Activated CD4-positive, alpha-beta memory T cell treated with anti-CD3 and anti-CD28 coated beads, Interleukin-2, amount 10 ng/mL, durations not matched to agents 7 days and 5 days (primary cell): ENCODE results near the gene RAB3D. TPM values are rescaled to one million over a fixed set of nuclear protein-coding genes. Genes with fewer than 3 reads are reported as not detected.
A peak's percentile ranks its signal among the peaks of the same experiment; 100 is the strongest.
"Not testable (repeated sequence)": the region's sequence is repeated elsewhere in the genome, so short reads cannot be mapped to it uniquely, and the experiment has no call there.

Source experiments
- CTCF ChIA-PET: fragments of 350-600 bp; sonication (Branson Sonifier 250); formaldehyde crosslinking; loops from one replicate; lab custom pipeline; 2021; ENCODE audit warnings: antibody characterized with exemption, inconsistent platforms; lab: Charles Lee
- POLR2A ChIA-PET: fragments of 350-600 bp; sonication (Branson Sonifier 250); formaldehyde crosslinking; loops from one replicate; lab custom pipeline; 2021; ENCODE audit warnings: antibody characterized with exemption; lab: Charles Lee
- DNase-seq: peaks from one replicate; pipeline ENCODE4 v3.0.0-alpha.2; 2020
- H3K27ac Mint-ChIP-seq: one replicate; pipeline ENCODE4 v1.8.0; 2021; ENCODE audit warnings: mild to moderate bottlenecking, mixed read lengths
- H3K27me3 Mint-ChIP-seq: one replicate; pipeline ENCODE4 v1.8.0; 2021; ENCODE audit warnings: mixed read lengths
- H3K36me3 Mint-ChIP-seq: one replicate; pipeline ENCODE4 v1.8.0; 2021; ENCODE audit warnings: low read depth, mixed read lengths
- H3K4me1 Mint-ChIP-seq: one replicate; pipeline ENCODE4 v1.8.0; 2021; ENCODE audit warnings: mixed read lengths
- H3K4me3 Mint-ChIP-seq: one replicate; pipeline ENCODE4 v1.8.0; 2021; ENCODE audit warnings: mild to moderate bottlenecking, mixed read lengths
- H3K9me3 Mint-ChIP-seq: one replicate; pipeline ENCODE4 v1.8.0; 2021; ENCODE audit warnings: mixed read lengths
- total RNA-seq, 2 experiments: library from RNA; stranded (reverse); gene quantifications; one replicate each; pipeline ENCODE4 v1.2.3, GENCODE V29; 2021

Gene RAB3D
- total RNA-seq, 2 experiments from 2014 or later = 8.3 to 8.4 TPM

GRCh38 chr19:11346104-11346940 is 6.9 kb upstream of the RAB3D start, which contains the start of the genes CCDC159 and TMEM205:
CCDC159 (plus strand) TSS chr19:11346519; CDS start chr19:11346607, 88 bp downstream.
TMEM205 (minus strand) TSS chr19:11346268; CDS start chr19:11345619, 649 bp downstream.
- H3K4me1 Mint-ChIP-seq = peaks cover 22% of the 10 kb centered on the region
- CTCF ChIA-PET = interaction anchor here (1.2 to 1.6 kb wide), 3 partner anchors 29 to 52 kb away, joined by 3 to 16 read pairs (median 6); partner anchors contain the start of gene SWSAP1
- DNase-seq = peak; percentile 99
- H3K27ac Mint-ChIP-seq = peak within 1 kb of the TSS; percentile 88
- peaks cover 10% of the 10 kb centered on the region for H3K9me3 Mint-ChIP-seq
- peaks cover 7% of the 10 kb centered on the region for H3K36me3 Mint-ChIP-seq
- H3K27me3 Mint-ChIP-seq = no peaks in the 10 kb centered on the region
- H3K4me3 Mint-ChIP-seq = peak within 1 kb of the TSS; percentile 93
- POLR2A ChIA-PET = interaction anchor here (1.1 to 3.2 kb wide), 7 partner anchors 22 to 190 kb away, joined by 3 to 16 read pairs (median 5); partner anchors contain the start of genes ODAD3, PRKCSH and SWSAP1

- Mint-ChIP-seq H3K4me1 (peaks cover 22% of the 10 kb centered on the region), H3K9me3 (peaks cover 10% of the 10 kb centered on the region), H3K27me3 (no peaks in the 10 kb centered on the region), H3K36me3 (peaks cover 7% of the 10 kb centered on the region), H3K4me3 (peak overlapping the region; percentile 93), H3K27ac (peak overlapping the region; percentile 88)
- no peak for DNase-seq
- ChIA-PET CTCF (interaction anchor here (1.0 to 1.2 kb wide), 2 partner anchors 36 to 51 kb away, joined by 3 read pairs; no protein-coding TSS in a partner anchor), POLR2A (interaction anchor here (1.2 to 3.2 kb wide), 5 partner anchors 29 to 90 kb away, joined by 3 to 16 read pairs (median 3); partner anchors contain the start of genes ODAD3, PRKCSH and SWSAP1)
Measured at GRCh38 chr19:11345122-11345803, 5.8 kb upstream of the RAB3D start.

GRCh38 chr19:11342429-11342828 is 3.0 kb upstream of the RAB3D start:
- H3K27ac Mint-ChIP-seq = no peak overlapping the region
- H3K27me3 Mint-ChIP-seq = no peaks in the 10 kb centered on the region
- POLR2A ChIA-PET = no interaction called here
- H3K4me1 Mint-ChIP-seq = peaks cover 40% of the 10 kb centered on the region
- DNase-seq = no peak
- no peaks in the 10 kb centered on the region for H3K9me3 Mint-ChIP-seq
- CTCF ChIA-PET = no interaction called here
- no peak overlapping the region for H3K4me3 Mint-ChIP-seq
- H3K36me3 Mint-ChIP-seq = no peaks in the 10 kb centered on the region

- Mint-ChIP-seq H3K4me1 (peaks cover 29% of the 10 kb centered on the region), H3K36me3 (peaks cover 12% of the 10 kb centered on the region), H3K4me3 (peak overlapping the region; percentile 70)
- not testable (repeated sequence) for DNase-seq, H3K9me3 Mint-ChIP-seq, H3K27ac Mint-ChIP-seq, H3K27me3 Mint-ChIP-seq
- ChIA-PET POLR2A (interaction anchor here (1.2 to 1.4 kb wide), 3 partner anchors 9 to 35 kb away, joined by 4 to 9 read pairs (median 6); partner anchors contain the start of gene SWSAP1), CTCF (interaction anchor here (0.6 to 1.4 kb wide), 6 partner anchors 35 to 396 kb away, joined by 3 to 4 read pairs (median 4); partner anchors contain the start of genes ODAD3, PRKCSH and SWSAP1)
Measured at GRCh38 chr19:11340099-11340467, 626 bp upstream of the RAB3D start.

GRCh38 chr19:11338569-11339253 is 746 bp downstream of the RAB3D start:
- Mint-ChIP-seq H3K27ac (no peak overlapping the region), H3K4me1 (peaks cover 25% of the 10 kb centered on the region)
- POLR2A ChIA-PET = interaction anchor here (1.3 to 2.2 kb wide), 3 partner anchors 15 to 43 kb away, joined by 4 to 6 read pairs (median 4); partner anchors contain the start of gene SWSAP1

GRCh38 chr19:11338121-11338520 is 1.3 kb downstream of the RAB3D start:
- no peak overlapping the region for H3K4me3 Mint-ChIP-seq
- no peak overlapping the region for H3K27ac Mint-ChIP-seq
- ChIA-PET POLR2A (interaction anchor here (1.3 to 2.2 kb wide), 2 partner anchors 36 to 43 kb away, joined by 4 to 6 read pairs; partner anchors contain the start of gene SWSAP1), CTCF (no interaction called here)
- no peaks in the 10 kb centered on the region for H3K27me3 Mint-ChIP-seq
- DNase-seq = no peak
- peaks cover 25% of the 10 kb centered on the region for H3K4me1 Mint-ChIP-seq
- no peaks in the 10 kb centered on the region for H3K9me3 Mint-ChIP-seq
- H3K36me3 Mint-ChIP-seq = peaks cover 15% of the 10 kb centered on the region

More at GRCh38 chr19:11338569-11339253, 746 bp downstream of the RAB3D start:
- no peaks in the 10 kb centered on the region for H3K27me3 Mint-ChIP-seq
- peak overlapping the region; percentile 70 for H3K4me3 Mint-ChIP-seq
- H3K9me3 Mint-ChIP-seq = no peaks in the 10 kb centered on the region
- CTCF ChIA-PET = interaction anchor here (1.4 kb wide), 1 partner anchor 43 kb away, joined by 4 read pairs; no protein-coding TSS in a partner anchor
- H3K36me3 Mint-ChIP-seq = peaks cover 13% of the 10 kb centered on the region
- DNase-seq = no peak

- ChIA-PET POLR2A (interaction anchor here (0.5 to 2.2 kb wide), 3 partner anchors 13 to 44 kb away, joined by 3 to 6 read pairs (median 4); no protein-coding TSS in a partner anchor), CTCF (interaction anchor here (0.6 to 0.8 kb wide), 2 partner anchors 13 to 181 kb away, joined by 3 read pairs; partner anchors contain the start of gene SPC24)
- H3K4me3 Mint-ChIP-seq = peak overlapping the region; percentile 16
- peaks cover 25% of the 10 kb centered on the region for H3K4me1 Mint-ChIP-seq
- no peaks in the 10 kb centered on the region for H3K27me3 Mint-ChIP-seq
- peaks cover 15% of the 10 kb centered on the region for H3K36me3 Mint-ChIP-seq
- no peaks in the 10 kb centered on the region for H3K9me3 Mint-ChIP-seq
- no peak for DNase-seq
- H3K27ac Mint-ChIP-seq = no peak overlapping the region
Measured at GRCh38 chr19:11337080-11337479, 2.4 kb downstream of the RAB3D start.

GRCh38 chr19:11335449-11336146 is 3.9 kb downstream of the RAB3D start:
- CTCF ChIA-PET = no interaction called here
- H3K4me1 Mint-ChIP-seq = peaks cover 25% of the 10 kb centered on the region
- POLR2A ChIA-PET = interaction anchor here (0.6 kb wide), 1 partner anchor 54 kb away, joined by 3 read pairs; no protein-coding TSS in a partner anchor
- no peaks in the 10 kb centered on the region for H3K27me3 Mint-ChIP-seq
- no peak overlapping the region for H3K4me3 Mint-ChIP-seq
- no peak overlapping the region for H3K27ac Mint-ChIP-seq
- no peak for DNase-seq
- peaks cover 15% of the 10 kb centered on the region for H3K36me3 Mint-ChIP-seq
- H3K9me3 Mint-ChIP-seq = no peaks in the 10 kb centered on the region

- H3K36me3 Mint-ChIP-seq = peaks cover 15% of the 10 kb centered on the region
- H3K27me3 Mint-ChIP-seq, H3K4me3 Mint-ChIP-seq, H3K27ac Mint-ChIP-seq, DNase-seq, H3K9me3 Mint-ChIP-seq, POLR2A ChIA-PET: not testable (repeated sequence)
- CTCF ChIA-PET = interaction anchor here (1.0 kb wide), 1 partner anchor 10 kb away, joined by 3 read pairs; no protein-coding TSS in a partner anchor
- H3K4me1 Mint-ChIP-seq = peaks cover 19% of the 10 kb centered on the region
Measured at GRCh38 chr19:11333838-11334237, 5.6 kb downstream of the RAB3D start.

GRCh38 chr19:11332822-11333221 is 6.6 kb downstream of the RAB3D start:
- no peak overlapping the region for H3K27ac Mint-ChIP-seq
- ChIA-PET CTCF (interaction anchor here (0.9 to 1.0 kb wide), 2 partner anchors 8 to 9 kb away, joined by 3 to 4 read pairs; no protein-coding TSS in a partner anchor), POLR2A (no interaction called here)
- H3K4me3 Mint-ChIP-seq = no peak overlapping the region
- no peak for DNase-seq
- H3K27me3 Mint-ChIP-seq = no peaks in the 10 kb centered on the region
- peaks cover 11% of the 10 kb centered on the region for H3K4me1 Mint-ChIP-seq
- peaks cover 15% of the 10 kb centered on the region for H3K36me3 Mint-ChIP-seq
- H3K9me3 Mint-ChIP-seq = no peaks in the 10 kb centered on the region

GRCh38 chr19:11331502-11331901 is 8.0 kb downstream of the RAB3D start:
- DNase-seq = no peak
- ChIA-PET CTCF (interaction anchor here (0.9 kb wide), 1 partner anchor 151 kb away, joined by 3 read pairs; no protein-coding TSS in a partner anchor), POLR2A (no interaction called here)
- no peaks in the 10 kb centered on the region for H3K4me1 Mint-ChIP-seq
- no peaks in the 10 kb centered on the region for H3K27me3 Mint-ChIP-seq
- no peaks in the 10 kb centered on the region for H3K9me3 Mint-ChIP-seq
- no peak overlapping the region for H3K4me3 Mint-ChIP-seq
- H3K36me3 Mint-ChIP-seq = peaks cover 14% of the 10 kb centered on the region
- no peak overlapping the region for H3K27ac Mint-ChIP-seq
